ENCODE results near the gene G6PC3. TPM values are rescaled to one million over a fixed set of nuclear protein-coding genes. Genes with fewer than 3 reads are reported as not detected.
A peak's percentile ranks its signal among the peaks of the same experiment; 100 is the strongest.
"Not testable (repeated sequence)": the region's sequence is repeated elsewhere in the genome, so short reads cannot be mapped to it uniquely, and the experiment has no call there.

Gene G6PC3
- total RNA-seq, 2 experiments from 2014 or later: 18.7 to 18.8 TPM

GRCh38 chr17:44039829-44040635, 30.5 kb upstream of the G6PC3 start:
- H3K9me3 Mint-ChIP-seq: no peaks in the 10 kb centered on the region
- DNase-seq (no peak), ATAC-seq (ENCODE audit: low read depth) (no peak)
- peak overlapping the region; percentile 28 for H3K4me3 Mint-ChIP-seq
- H3K27me3 Mint-ChIP-seq: no peaks in the 10 kb centered on the region
- H3K4me1 Mint-ChIP-seq: peaks cover 18% of the 10 kb centered on the region
- peak overlapping the region; percentile 60 for H3K27ac Mint-ChIP-seq
- H3K36me3 Mint-ChIP-seq: peaks cover 16% of the 10 kb centered on the region
- POLR2A ChIA-PET: no interaction called here

GRCh38 chr17:44043272-44043696, 27.3 kb upstream of the G6PC3 start:
- no peak for ATAC-seq (ENCODE audit: low read depth)
- Mint-ChIP-seq H3K9me3 (no peaks in the 10 kb centered on the region), H3K4me1 (peaks cover 20% of the 10 kb centered on the region), H3K4me3 (no peak overlapping the region), H3K27me3 (no peaks in the 10 kb centered on the region), H3K27ac (no peak overlapping the region), H3K36me3 (peaks cover 21% of the 10 kb centered on the region)
- DNase-seq: no peak
- POLR2A ChIA-PET: interaction anchor here (0.7 kb wide), 1 partner anchor 1464 kb away, joined by 4 read pairs; no protein-coding TSS in a partner anchor

- no peak overlapping the region for H3K27ac Mint-ChIP-seq
- H3K36me3 Mint-ChIP-seq: peaks cover 21% of the 10 kb centered on the region
- H3K4me3 Mint-ChIP-seq: no peak overlapping the region
- no peaks in the 10 kb centered on the region for H3K9me3 Mint-ChIP-seq
- DNase-seq (no peak), ATAC-seq (ENCODE audit: low read depth) (no peak)
- H3K4me1 Mint-ChIP-seq: peaks cover 22% of the 10 kb centered on the region
- POLR2A ChIA-PET: interaction anchor here (0.7 kb wide), 1 partner anchor 112 kb away, joined by 4 read pairs; no protein-coding TSS in a partner anchor
- no peaks in the 10 kb centered on the region for H3K27me3 Mint-ChIP-seq
These were observed 26.5 kb upstream of the G6PC3 start for GRCh38 chr17:44044071-44044470.

- Mint-ChIP-seq H3K4me1 (peaks cover 13% of the 10 kb centered on the region), H3K36me3 (peaks cover 16% of the 10 kb centered on the region), H3K9me3 (no peaks in the 10 kb centered on the region), H3K4me3 (no peak overlapping the region), H3K27ac (no peak overlapping the region), H3K27me3 (no peaks in the 10 kb centered on the region)
- POLR2A ChIA-PET: no interaction called here
- no peak for ATAC-seq (ENCODE audit: low read depth)
- DNase-seq: no peak
These were observed 25.0 kb upstream of the G6PC3 start for GRCh38 chr17:44045486-44045885.

- ATAC-seq (ENCODE audit: low read depth); H3K9me3 Mint-ChIP-seq; H3K4me1 Mint-ChIP-seq; H3K4me3 Mint-ChIP-seq; H3K27ac Mint-ChIP-seq; DNase-seq; H3K27me3 Mint-ChIP-seq: not testable (repeated sequence)
- peaks cover 14% of the 10 kb centered on the region for H3K36me3 Mint-ChIP-seq
- POLR2A ChIA-PET: interaction anchor here (0.7 kb wide), 1 partner anchor 113 kb away, joined by 8 read pairs; no protein-coding TSS in a partner anchor
These were observed 23.6 kb upstream of the G6PC3 start for GRCh38 chr17:44046893-44047292.

GRCh38 chr17:44049294-44050060, 21.1 kb upstream of the G6PC3 start:
- Mint-ChIP-seq H3K9me3 (no peaks in the 10 kb centered on the region), H3K4me3 (no peak overlapping the region), H3K27ac (no peak overlapping the region), H3K36me3 (peaks cover 20% of the 10 kb centered on the region), H3K27me3 (no peaks in the 10 kb centered on the region), H3K4me1 (peaks cover 6% of the 10 kb centered on the region)
- POLR2A ChIA-PET: no interaction called here
- no peak for DNase-seq
- no peak for ATAC-seq (ENCODE audit: low read depth)

GRCh38 chr17:44053125-44053872, 17.2 kb upstream of the G6PC3 start:
- no peak for ATAC-seq (ENCODE audit: low read depth)
- peaks cover 13% of the 10 kb centered on the region for H3K36me3 Mint-ChIP-seq
- no peaks in the 10 kb centered on the region for H3K9me3 Mint-ChIP-seq
- H3K4me3 Mint-ChIP-seq: no peak overlapping the region
- H3K27me3 Mint-ChIP-seq: no peaks in the 10 kb centered on the region
- peaks cover 4% of the 10 kb centered on the region for H3K4me1 Mint-ChIP-seq
- DNase-seq: no peak
- no peak overlapping the region for H3K27ac Mint-ChIP-seq
- POLR2A ChIA-PET: no interaction called here

- H3K9me3 Mint-ChIP-seq: no peaks in the 10 kb centered on the region
- no peak overlapping the region for H3K27ac Mint-ChIP-seq
- POLR2A ChIA-PET: interaction anchor here (0.7 kb wide), 1 partner anchor 45 kb away, joined by 3 read pairs; no protein-coding TSS in a partner anchor
- DNase-seq (no peak), ATAC-seq (ENCODE audit: low read depth) (no peak)
- no peaks in the 10 kb centered on the region for H3K27me3 Mint-ChIP-seq
- H3K4me3 Mint-ChIP-seq: no peak overlapping the region
- peaks cover 34% of the 10 kb centered on the region for H3K4me1 Mint-ChIP-seq
- peaks cover 31% of the 10 kb centered on the region for H3K36me3 Mint-ChIP-seq
These were observed 11.2 kb upstream of the G6PC3 start for GRCh38 chr17:44059101-44059892.

- Mint-ChIP-seq H3K27me3 (no peaks in the 10 kb centered on the region), H3K9me3 (no peaks in the 10 kb centered on the region), H3K4me1 (peaks cover 40% of the 10 kb centered on the region), H3K36me3 (peaks cover 35% of the 10 kb centered on the region), H3K27ac (peak overlapping the region; percentile 10), H3K4me3 (no peak overlapping the region)
- POLR2A ChIA-PET: interaction anchor here (0.6 kb wide), 2 partner anchors 9 to 13 kb away, joined by 3 to 4 read pairs; no protein-coding TSS in a partner anchor
- DNase-seq (no peak), ATAC-seq (ENCODE audit: low read depth) (no peak)
These were observed 9.1 kb upstream of the G6PC3 start for GRCh38 chr17:44061446-44061845.

GRCh38 chr17:44062871-44063270, 7.7 kb upstream of the G6PC3 start:
- H3K9me3 Mint-ChIP-seq: no peaks in the 10 kb centered on the region
- H3K27ac Mint-ChIP-seq: no peak overlapping the region
- H3K36me3 Mint-ChIP-seq: peaks cover 35% of the 10 kb centered on the region
- no peaks in the 10 kb centered on the region for H3K27me3 Mint-ChIP-seq
- no peak overlapping the region for H3K4me3 Mint-ChIP-seq
- no peak for DNase-seq
- H3K4me1 Mint-ChIP-seq: peaks cover 44% of the 10 kb centered on the region
- no peak for ATAC-seq (ENCODE audit: low read depth)
- POLR2A ChIA-PET: no interaction called here

GRCh38 chr17:44063704-44064639, 6.6 kb upstream of the G6PC3 start:
- POLR2A ChIA-PET: no interaction called here
- H3K9me3 Mint-ChIP-seq: no peaks in the 10 kb centered on the region
- peaks cover 41% of the 10 kb centered on the region for H3K4me1 Mint-ChIP-seq
- H3K4me3 Mint-ChIP-seq: peak overlapping the region; percentile 17
- no peaks in the 10 kb centered on the region for H3K27me3 Mint-ChIP-seq
- H3K27ac Mint-ChIP-seq: no peak overlapping the region
- H3K36me3 Mint-ChIP-seq: peaks cover 26% of the 10 kb centered on the region
- ATAC-seq (ENCODE audit: low read depth): no peak
- DNase-seq: no peak
